KBM-7 (cell line): ENCODE results near the gene SULF2.
"Not testable (repeated sequence)": the region's sequence is repeated elsewhere in the genome, so short reads cannot be mapped to it uniquely, and the experiment has no call there.

ENCODE experiments used
- DNase-seq: peaks from one replicate; pipeline ENCODE4 v3.0.0-alpha.2; 2015
- in situ Hi-C: fragments of 300-500 bp; cut with MboI; formaldehyde crosslinking; loops from 2 replicates; pipeline ENCODE4 v1.14.3; 2020; ENCODE audit warnings: low sequenced_read_pairs, low pct_unique_long_range_greater_than_20kb, mixed read lengths

The SULF2 gene

DNA sequence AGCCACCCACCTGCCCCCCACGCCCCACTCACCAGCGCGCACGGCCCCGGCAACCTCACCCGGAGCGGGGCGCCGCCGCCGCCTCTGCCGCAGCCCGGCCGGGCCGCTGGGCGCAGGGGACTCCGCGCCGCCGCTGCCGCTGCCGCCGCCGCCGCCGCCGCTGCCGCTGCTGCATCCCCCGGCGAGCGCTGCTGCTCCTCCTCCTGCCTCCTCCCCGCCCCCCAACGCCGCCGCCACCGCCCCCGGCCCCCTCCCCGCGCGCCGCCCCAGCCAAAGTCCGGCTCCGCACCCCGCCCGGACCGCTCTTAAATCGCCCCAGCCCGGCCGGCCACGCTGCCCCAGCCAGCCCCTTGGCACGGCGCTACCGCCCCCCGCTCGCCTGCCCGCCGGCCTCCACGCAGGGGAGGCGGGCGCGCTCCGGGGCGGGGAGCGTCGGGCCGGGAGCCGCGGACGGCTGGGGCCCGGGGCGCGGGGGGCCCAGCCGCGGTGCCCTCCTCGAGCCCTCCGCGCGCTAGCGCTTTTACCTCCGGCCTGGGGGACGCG, at the start of gene SULF2:
Gene SULF2 (minus strand): TSS at position 171 of the 543 bp plus-strand sequence. CDS start 28,118 bp downstream, outside the sequence.
- in situ Hi-C loops, result no loop called here

DNA sequence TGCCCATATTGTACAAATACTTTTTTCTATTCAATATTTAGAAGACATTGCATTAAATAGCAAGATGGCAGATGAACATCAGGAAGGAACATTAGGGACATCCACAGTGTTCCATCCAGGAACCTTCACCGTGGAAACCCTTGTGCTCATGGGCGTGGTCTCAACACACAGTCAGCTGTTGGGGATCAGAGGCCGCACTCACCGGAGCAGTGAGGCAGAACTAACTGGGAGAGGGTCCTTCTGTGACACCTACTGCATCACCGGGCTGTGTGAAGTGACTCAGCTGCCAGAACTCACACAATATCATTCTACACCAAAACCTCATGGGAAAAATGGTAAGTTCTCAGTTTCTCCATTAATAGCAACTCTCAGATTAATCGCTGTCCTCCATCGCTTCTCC, 46.4 kb upstream of the SULF2 start:
- in situ Hi-C loops, DNase-seq: not testable (repeated sequence)

More for the DNA sequence above, at the start of gene SULF2:
- no peak for DNase-seq

- DNase-seq, in situ Hi-C loops: not testable (repeated sequence)
Measured at GRCh38 chr20:47826716-47827115, 41.4 kb upstream of the SULF2 start.

GRCh38 chr20:47826006-47826405, 40.7 kb upstream of the SULF2 start:
- in situ Hi-C loops, DNase-seq: not testable (repeated sequence)

GRCh38 chr20:47825011-47825762, 39.9 kb upstream of the SULF2 start:
- DNase-seq, result no peak
- in situ Hi-C loops, result no loop called here

DNA sequence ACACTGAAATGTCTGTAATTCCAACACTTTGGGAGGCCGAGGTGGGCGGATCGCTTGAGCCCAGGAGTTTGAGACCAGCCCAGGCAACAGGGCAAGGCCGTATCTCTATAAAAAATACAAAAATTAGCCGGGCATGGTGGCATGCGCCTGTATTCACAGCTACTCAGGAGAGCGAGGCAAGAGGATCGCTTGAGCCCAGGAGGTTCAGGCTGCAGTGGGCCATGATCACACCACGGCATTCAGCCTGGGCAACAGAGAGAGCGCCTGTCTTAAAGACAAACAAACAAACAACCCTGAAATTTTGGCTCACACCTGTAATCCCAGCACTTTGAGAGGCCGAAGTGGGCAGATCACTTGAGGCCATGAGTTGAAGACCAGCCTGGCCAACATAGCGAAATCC, 38.7 kb upstream of the SULF2 start:
- in situ Hi-C loops, result not testable (repeated sequence)

DNA sequence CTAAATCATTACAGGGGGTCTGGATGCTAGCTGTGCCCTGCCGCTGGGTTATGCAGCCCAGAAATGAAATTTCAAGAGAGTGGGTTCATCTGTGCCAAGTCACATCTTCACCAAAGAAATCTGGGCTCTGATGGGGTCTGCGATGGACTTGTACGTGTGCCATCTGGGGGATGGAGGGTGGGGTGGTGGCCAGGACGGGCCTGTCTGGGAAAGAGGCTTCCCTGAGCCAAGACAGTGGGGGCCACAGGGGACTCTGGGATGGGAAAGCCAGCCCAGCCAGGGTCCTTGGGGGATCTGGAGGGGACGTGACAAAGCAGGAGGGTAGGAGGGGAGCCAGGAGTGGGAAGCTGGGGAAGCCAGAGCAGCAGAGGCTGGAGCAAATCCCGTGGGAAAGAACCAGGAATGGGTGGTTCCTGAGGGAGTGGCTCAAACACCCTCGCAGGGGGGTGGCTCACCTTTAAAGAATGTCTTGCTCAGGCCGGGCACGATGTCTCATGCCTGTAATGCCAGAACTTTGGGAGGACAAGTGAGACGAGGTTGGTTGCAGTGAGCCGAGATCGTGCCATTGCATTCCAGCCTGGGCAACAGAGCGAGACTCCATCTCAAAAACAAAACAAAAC, 36.3 kb upstream of the SULF2 start:
- in situ Hi-C loops, result no loop called here
- no peak for DNase-seq

More for the DNA sequence above, 38.7 kb upstream of the SULF2 start:
- not testable (repeated sequence) for DNase-seq

GRCh38 chr20:47818996-47819609, 33.8 kb upstream of the SULF2 start:
- in situ Hi-C loops, result no loop called here
- DNase-seq, result no peak

DNA sequence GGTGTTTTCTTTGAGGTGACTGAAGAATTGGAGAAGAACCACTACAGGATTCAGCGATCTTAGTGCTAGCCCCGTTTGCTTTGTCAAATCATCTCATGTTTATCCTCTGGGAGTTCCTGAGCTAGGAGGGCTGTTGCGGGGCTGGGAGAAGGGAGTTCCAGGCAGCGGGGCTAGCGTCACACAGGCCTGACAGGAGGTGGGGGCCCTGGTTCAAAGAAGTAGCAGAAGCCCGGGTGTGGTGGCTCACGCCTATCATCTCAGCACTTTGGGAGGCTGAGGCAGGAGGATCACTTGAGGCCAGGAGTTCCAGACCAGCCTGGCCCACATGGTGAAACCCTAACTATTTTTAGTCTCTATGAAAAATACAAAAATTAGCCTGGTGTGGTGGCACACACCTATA, 33.2 kb upstream of the SULF2 start:
- in situ Hi-C loops, result no loop called here
- no peak for DNase-seq

DNA sequence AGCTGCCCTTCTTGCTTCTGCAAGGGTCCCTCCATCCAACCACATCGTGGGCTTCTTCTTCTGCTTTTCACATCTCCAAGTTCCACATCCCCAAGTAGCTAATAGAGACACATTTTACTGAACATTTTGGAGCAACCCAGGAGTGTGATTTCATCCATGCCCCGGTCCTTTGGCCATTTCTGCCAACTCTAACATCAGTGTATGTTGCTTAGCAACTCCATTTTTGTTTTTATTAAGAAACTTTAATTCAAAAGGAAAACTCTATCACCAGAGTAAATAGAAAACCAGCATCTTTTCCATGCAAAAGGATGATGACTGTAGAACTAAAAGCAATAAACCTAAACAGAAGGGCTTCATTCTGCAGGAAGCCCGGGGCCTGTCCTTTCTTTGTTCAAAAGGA, 32.7 kb upstream of the SULF2 start:
- DNase-seq, result no peak
- in situ Hi-C loops, result no loop called here

DNA sequence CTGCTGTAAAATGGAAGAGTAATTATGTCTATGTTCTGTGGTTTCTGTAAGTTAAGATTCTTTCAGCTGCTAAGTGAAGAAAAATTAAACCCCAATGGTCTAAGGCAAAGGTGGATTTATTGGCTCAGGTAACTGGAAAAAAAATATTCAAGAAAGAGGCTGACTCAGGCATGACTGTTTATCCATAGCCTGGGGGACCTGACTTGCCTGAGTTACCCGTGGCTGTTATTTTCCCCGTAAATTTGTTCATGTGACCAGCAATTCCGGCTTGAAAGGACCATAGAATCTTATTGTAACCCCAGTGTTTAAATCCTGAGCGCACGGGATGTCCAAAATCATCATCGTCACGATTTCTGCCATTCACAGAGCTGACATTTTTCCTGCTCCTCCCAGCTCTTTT, 32.3 kb upstream of the SULF2 start:
- DNase-seq, result no peak
- in situ Hi-C loops, result no loop called here

DNA sequence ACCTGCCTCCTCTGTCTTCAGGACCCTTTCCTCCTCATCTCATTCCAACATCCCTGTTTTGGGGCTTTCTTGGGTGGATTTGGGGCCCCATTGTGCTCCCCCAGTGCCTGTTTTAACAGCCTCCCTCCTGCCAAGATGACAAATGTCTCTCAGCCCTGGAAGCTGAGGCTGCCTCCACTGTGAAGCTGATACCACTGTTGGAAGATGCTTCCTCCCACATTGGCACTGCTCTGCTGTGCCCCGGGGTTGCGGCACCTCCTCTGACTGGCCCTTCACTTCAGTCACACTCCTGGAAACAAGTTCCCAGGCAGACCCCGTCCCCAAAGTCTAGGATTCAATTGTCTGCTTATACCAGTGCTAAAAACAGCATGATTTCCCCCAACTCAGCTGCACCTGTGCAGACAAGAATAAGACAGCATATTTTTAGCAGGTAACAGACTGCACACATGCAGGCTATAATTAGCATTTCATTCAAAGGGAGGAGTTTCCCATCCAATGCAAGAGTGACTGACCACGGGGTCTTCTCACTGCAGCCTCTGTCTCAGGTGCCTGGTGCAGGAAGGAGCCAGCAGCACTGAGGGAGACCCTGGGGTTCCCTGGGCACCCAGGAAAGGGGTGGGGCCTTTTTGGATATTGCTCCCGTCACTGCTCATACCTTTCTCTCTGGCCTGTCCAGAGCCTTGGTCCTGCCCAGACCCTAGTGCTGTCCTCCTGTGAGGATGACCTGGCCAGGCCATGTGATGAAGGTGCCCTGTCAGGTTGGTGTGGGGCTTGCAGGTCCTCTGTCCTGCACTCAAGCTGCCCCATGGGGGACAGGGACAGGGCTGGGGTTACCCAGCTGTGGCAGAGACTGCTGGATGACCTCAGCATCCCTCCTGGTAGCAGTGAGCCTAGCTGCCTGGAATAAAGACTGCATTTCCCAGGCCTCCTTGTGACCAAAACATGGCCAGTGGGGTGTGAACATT, 31.5 kb upstream of the SULF2 start:
- DNase-seq, result no peak
- in situ Hi-C loops, result no loop called here

- in situ Hi-C loops, result no loop called here
- no peak for DNase-seq
Measured at GRCh38 chr20:47815866-47816265, 30.6 kb upstream of the SULF2 start.

DNA sequence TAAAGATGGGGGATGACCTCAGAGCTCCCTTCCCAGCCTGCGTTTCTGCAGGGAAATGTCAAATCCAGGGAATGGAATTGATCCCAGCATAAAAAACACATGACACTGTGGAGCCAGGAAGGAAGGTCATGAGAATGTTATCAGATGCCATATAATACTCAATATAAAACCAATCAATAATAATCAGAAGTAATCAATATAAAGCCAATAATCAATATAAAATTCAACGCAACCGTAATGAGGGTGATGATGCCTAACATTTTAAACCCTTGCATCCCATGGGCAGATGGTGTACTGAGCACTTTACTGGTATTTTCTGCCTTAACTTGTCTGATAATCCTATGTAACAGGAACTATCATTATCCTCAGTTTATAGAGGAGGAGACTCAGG, 30.1 kb upstream of the SULF2 start:
- in situ Hi-C loops, result no loop called here

GRCh38 chr20:47814632-47815415, 29.5 kb upstream of the SULF2 start:
- no peak for DNase-seq
- in situ Hi-C loops, result no loop called here

More for the DNA sequence above, 30.1 kb upstream of the SULF2 start:
- DNase-seq, result no peak

GRCh38 chr20:47810721-47811347, 25.6 kb upstream of the SULF2 start:
- in situ Hi-C loops, result no loop called here

GRCh38 chr20:47810116-47810677, 24.9 kb upstream of the SULF2 start:
- in situ Hi-C loops, result no loop called here
- DNase-seq, result no peak

More at GRCh38 chr20:47810721-47811347, 25.6 kb upstream of the SULF2 start:
- DNase-seq, result no peak
